GM10266 (cell line): ENCODE results near the gene IL5.
"Not testable (repeated sequence)": the region's sequence is repeated elsewhere in the genome, so short reads cannot be mapped to it uniquely, and the experiment has no call there.

Experiments
- DNase-seq: peaks from one replicate; pipeline ENCODE4 v3.0.0; 2012; ENCODE audit errors: extremely low spot score
- TF ChIP-seq, protein P1 (sequence below): IDR thresholded peaks from 2 replicates; pipeline ENCODE4 v1.5.1; 2012; ENCODE audit warnings: mild to moderate bottlenecking, low read depth; ENCODE audit not compliant: control insufficient read depth, insufficient read depth; ENCODE audit errors: missing control alignments

Gene IL5

DNA sequence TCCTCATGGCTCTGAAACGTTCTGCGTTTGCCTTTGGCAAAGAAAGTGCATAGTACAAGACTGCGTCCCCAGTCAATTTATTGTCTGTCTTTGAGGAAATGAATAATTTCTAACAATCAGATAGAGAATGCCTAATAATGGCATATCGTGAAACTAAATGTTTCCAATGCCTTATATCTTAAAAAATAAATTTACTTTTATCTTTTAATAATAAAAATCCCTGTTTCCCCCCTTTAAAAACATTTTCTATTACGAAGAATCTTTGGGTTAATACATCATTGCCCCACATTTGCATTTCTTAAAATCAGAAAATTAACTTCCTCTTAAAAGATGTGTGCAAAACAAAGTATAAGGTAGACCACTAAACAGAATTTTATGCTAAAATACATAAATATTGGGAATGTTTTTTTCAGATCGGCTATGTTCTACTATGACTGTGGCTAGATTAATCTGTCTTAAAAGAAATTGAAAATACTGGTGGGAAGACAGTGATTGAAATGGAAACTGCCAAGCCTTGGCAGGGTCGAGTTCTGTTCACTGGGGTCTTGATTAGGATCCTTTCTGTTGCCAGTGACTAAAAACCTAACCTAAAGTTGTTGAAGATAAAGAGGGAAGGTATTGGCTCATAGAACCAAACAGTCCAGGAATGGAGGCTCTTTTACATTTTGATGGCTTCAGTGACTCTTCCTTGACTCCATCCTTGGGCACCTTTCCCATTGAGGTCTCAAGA, at the start of gene IL5:
Gene IL5, minus strand, starts transcription at position 51 of the 730 bp plus-strand sequence. Its CDS starts 44 bp downstream, at position 7.
- TF ChIP-seq, protein P1, sequence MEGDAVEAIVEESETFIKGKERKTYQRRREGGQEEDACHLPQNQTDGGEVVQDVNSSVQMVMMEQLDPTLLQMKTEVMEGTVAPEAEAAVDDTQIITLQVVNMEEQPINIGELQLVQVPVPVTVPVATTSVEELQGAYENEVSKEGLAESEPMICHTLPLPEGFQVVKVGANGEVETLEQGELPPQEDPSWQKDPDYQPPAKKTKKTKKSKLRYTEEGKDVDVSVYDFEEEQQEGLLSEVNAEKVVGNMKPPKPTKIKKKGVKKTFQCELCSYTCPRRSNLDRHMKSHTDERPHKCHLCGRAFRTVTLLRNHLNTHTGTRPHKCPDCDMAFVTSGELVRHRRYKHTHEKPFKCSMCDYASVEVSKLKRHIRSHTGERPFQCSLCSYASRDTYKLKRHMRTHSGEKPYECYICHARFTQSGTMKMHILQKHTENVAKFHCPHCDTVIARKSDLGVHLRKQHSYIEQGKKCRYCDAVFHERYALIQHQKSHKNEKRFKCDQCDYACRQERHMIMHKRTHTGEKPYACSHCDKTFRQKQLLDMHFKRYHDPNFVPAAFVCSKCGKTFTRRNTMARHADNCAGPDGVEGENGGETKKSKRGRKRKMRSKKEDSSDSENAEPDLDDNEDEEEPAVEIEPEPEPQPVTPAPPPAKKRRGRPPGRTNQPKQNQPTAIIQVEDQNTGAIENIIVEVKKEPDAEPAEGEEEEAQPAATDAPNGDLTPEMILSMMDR: no peak
- no peak for DNase-seq

- DNase-seq: no peak
- TF ChIP-seq, protein P1: no peak
Observed at GRCh38 chr5:132592521-132592920, 49.2 kb upstream of the IL5 start.

GRCh38 chr5:132591145-132591544, 47.8 kb upstream of the IL5 start:
- peak; percentile 18 for DNase-seq
- TF ChIP-seq, protein P1: peak; percentile 52

- TF ChIP-seq, protein P1: no peak
- DNase-seq: no peak
Observed at GRCh38 chr5:132589467-132589866, 46.1 kb upstream of the IL5 start.

DNA sequence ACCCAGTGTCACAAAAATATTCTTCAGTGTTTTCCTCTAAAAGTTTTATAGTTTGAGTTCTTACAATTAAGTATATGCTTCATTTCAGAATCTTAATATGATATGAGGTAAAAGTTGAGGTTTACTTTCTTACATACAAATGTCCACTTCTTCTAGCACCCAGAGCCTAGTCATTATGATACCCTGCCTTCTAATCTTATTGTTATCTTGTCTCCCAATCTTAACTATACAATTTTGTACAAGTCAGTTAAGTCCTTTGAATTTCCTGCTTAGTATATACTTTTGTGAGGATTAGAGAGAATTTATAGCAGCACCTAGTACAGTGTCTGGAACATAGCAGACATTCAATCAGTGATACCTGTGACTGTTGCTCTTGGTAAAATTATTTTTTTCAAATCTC, 42.7 kb upstream of the IL5 start:
- TF ChIP-seq, protein P1: no peak
- no peak for DNase-seq

- DNase-seq: not testable (repeated sequence)
Observed at GRCh38 chr5:132584560-132584959, 41.2 kb upstream of the IL5 start.

- DNase-seq: no peak
- TF ChIP-seq, protein P1: no peak
Observed at GRCh38 chr5:132576123-132576522, 32.8 kb upstream of the IL5 start.

DNA sequence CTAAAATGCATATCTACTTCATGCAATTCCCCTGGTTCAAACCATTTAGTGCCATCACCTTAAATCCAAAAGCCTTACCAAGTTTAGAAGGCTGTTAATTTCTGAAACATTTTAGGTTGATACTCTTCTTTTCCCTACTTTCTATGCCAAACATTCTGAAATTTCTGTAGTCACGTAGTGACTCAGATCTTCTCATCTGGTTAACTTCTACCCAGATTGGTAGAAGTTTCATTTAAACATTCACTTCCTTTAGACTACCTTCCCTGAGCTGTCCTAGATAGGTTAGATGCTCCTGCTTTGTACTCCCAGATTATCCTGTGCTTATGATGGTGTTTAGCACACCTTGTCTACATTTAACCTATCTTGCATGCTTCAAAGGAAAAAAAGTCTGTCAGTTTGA, 23.3 kb upstream of the IL5 start:
- DNase-seq: no peak
- TF ChIP-seq, protein P1: no peak

GRCh38 chr5:132564555-132564954, 21.2 kb upstream of the IL5 start:
- not testable (repeated sequence) for DNase-seq
